Renal pelvis (tissue), 4 donors: ENCODE measurements around the gene VEZF1. TPM values are rescaled to one million over a fixed set of nuclear protein-coding genes. Genes with fewer than 3 reads are reported as not detected.

Experiments used
- DNase-seq: peaks from one replicate; pipeline ENCODE4 v3.0.0-alpha.2; 2013
- polyA plus RNA-seq, 3 donors: library from polyadenylated mRNA; unstranded; fragments of 120-200 nt; gene quantifications; one replicate each; pipeline ENCODE4 v1.2.1, GENCODE V29; 2013; ENCODE audit not compliant: insufficient read length in 3 of 3

VEZF1 gene
- polyA plus RNA-seq, 3 donors = 98.6 to 106 (median 103) TPM

- DNase-seq = no peak
These were observed 14.3 kb upstream of the VEZF1 start for GRCh38 chr17:58002154-58002948.

GRCh38 chr17:58001461-58002124 is 13.5 kb upstream of the VEZF1 start:
- no peak for DNase-seq

DNA sequence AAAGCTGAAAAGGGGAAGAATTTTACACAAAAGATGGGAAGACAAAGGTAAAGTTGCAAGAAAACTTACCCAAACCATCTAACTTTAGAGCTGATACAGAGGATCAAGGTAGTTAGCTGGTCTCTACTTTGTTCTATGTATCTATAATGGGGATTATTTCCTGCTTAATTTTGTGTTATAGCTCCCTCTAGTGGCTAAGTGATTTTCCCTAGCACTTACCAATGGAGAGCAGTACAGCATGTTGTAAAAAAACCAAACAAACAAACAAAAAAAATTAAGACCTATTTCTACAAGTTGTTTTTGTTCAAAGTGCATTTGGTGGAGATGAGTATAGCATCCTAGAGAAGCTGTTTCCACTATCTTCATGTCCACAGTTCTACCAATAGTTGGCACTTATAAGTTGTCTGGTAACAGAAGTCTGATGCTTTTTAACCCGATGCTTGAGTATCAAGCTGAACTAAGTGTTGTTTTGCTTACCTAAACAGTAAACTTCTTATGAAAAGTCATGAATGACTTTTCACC is 11.5 kb upstream of the VEZF1 start:
- DNase-seq = peak; percentile 73

GRCh38 chr17:57999010-57999495 is 11.0 kb upstream of the VEZF1 start:
- DNase-seq = no peak

DNA sequence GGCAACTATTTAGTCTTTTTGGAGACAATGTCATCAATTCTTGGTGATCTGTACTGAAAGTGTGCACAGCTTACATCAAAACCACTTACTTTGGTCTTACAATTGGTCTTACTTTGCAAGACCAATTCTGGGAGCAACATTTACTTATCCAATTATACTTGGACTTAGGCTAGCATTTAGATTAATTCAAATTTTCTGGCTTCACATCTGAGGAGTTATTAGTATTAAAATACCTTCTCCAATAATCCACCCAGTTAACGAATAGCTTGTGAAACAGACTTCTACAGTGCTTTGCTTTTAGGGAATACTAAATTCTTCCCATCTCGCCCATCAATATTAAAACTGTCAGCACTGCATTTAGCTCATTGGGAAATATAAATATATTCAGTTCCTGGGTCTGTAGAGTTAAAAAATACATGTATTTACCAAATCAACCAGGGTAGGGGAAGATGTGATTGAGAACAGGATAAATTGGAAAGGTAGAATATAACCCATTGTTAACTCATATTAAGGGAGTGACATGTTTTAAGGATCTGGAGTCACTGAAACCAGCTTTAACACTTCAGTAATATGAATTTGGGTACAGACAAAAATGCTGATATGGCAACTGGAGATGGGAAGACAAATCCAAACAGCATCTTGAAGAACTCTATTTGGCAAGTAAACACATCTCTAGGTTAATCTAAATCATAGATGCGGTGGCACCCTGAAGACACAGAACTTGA is 9.2 kb upstream of the VEZF1 start:
- no peak for DNase-seq

GRCh38 chr17:57995076-57995956 is 7.3 kb upstream of the VEZF1 start:
- DNase-seq = peak; percentile 78

DNA sequence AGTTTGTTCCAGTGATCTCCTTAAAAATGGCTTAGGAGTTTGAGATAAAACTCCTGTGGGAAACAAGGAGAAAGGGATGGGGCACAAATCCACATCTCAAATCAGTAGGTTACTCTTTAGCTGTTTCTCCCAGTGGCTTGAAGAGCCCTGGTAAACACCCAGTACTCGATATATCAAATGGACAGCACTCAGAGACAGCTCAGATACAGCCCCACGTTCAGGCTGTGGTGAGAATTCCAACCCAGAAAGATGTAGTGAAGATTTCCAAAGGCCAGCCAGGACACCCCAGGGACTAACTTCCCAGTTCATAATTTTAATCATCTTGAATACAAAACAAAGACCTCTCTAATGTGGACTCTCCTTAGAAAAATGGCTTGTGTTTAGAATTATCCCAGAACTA is 6.4 kb upstream of the VEZF1 start:
- no peak for DNase-seq

DNA sequence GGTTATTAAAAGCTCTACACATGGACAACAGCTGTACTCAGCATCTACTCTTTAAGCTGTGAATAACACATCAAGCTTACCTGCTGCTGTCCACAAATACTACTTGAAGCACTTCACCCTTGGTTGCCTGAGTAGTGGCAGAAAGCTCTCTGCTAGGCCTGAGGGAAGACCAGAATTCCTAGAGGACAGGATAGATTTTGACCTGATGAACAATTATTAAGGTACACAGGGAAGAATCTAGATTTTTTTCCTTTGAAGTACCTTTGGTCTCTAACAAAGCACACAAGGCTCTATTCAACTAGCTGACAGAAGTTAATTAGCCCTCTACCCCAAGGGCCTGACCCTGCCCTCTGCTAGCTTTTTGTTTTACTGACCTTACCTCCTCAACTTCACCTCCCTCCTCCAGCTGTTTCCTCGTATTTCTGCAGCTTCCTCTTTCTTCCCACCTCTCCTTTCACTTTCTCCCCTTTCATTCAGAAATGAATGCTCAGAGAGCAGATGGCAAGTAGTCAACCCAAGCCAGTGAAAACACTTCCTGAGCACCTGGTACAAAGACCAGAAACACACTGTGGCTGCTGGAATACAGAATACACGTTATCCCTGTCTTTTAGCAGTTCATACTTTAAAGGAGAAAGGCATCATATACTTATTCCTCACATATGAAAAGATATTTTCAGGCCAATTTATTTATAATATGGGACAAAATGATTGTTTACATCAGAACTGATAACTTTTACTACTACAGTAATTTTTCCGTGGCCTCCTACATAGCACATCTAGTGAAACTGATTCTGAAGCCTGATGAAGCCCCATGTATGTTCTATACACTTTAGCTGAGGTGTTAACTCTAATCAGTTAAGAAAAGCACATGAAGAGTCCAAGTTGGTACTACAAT is 5.7 kb upstream of the VEZF1 start:
- no peak for DNase-seq

GRCh38 chr17:57991537-57991936 is 3.5 kb upstream of the VEZF1 start:
- no peak for DNase-seq

- DNase-seq = no peak
These were observed 2.0 kb upstream of the VEZF1 start for GRCh38 chr17:57990037-57990436.

- peak; percentile 63 for DNase-seq
These were observed 522 bp upstream of the VEZF1 start for GRCh38 chr17:57988301-57989250.

DNA sequence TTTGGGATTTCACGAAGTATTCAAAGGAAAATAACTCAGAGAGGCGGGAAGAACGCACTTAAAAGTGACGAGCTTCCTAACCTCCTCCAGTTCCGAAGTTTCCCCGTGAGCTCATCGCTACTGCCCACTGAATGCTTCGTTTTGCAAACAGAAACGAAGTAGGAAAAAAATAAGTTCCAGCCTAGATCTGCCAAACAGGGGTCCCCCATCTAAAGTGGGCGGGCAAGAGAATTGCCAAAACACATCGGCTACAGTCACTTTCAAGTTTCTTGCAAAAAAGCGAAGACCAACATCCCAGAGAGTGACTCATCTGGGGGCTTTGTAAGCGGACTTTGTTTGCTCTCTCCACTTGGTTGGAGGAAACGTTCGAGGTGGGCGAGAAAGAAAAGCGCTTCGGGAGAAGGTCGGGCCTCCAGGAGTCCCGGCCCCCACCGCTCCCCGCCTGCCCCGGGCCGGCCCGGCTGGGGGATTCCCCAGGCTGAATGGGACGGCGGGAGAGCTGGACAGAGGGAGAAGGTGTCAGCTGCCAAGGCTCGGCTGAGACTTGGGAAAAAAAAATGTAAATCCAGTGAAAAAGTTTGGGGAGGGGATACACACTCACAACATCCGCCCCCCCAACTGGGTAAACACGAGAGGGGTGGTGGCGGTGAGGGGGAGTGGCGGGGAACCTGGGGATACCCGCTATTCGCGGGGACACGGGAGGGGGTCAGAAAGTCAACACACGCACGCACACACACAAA is 1.0 kb downstream of the VEZF1 start:
- peak; percentile 75 for DNase-seq

- no peak for DNase-seq
These were observed 2.4 kb downstream of the VEZF1 start for GRCh38 chr17:57985675-57985974.

DNA sequence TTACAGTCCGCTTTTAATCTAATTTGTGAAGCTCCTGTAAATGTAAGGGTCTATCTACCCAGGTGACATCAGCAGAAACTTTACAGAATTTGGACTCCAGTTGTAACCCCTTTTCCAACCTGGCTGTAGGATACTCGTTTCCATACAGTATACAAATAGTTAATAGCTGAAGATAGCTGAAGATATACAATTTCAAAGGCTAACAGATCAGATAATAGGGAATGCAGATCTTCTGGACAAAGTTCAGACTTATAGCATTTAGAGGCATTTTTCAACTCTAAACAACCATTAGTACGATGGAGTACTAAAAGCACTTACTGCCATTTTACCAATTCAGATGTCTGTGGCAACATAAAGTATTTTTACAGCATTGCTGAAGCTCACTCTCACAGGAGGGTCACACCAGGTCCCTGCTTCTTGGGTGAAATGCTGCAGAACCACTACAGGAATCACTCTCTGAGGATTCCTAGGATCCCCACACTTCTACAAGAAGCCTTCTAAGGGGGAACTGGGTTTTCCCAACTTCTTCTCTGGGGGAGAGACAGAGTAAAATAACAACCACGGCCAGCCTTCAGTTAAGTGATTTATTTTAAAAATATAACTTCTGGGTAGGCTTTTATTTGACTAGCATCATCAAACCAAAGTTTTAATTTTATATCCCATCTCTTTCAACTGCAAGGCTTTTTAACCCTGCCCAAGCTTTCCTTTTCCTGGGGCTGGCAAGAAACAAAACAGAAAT is 2.9 kb downstream of the VEZF1 start:
- DNase-seq = no peak

- DNase-seq = no peak
These were observed 3.7 kb downstream of the VEZF1 start for GRCh38 chr17:57984261-57984890.

DNA sequence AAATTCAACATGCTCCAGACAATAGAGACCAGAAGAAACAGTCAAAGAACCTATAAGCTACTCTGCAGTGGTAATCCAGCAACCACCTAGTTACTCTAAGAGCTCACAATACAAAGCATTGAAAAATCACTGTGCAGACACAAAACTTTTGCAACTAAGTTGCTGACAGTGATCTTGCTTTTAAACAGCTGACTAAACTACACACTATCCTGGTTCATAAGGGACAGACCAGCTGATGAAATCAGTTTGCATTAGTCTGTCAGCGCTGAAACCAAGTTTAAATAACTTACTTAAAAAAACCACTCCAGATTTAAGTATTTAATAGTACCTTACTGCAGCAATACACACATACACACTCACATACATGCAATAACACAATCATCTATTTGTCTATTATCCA is 4.6 kb downstream of the VEZF1 start:
- DNase-seq = no peak

DNA sequence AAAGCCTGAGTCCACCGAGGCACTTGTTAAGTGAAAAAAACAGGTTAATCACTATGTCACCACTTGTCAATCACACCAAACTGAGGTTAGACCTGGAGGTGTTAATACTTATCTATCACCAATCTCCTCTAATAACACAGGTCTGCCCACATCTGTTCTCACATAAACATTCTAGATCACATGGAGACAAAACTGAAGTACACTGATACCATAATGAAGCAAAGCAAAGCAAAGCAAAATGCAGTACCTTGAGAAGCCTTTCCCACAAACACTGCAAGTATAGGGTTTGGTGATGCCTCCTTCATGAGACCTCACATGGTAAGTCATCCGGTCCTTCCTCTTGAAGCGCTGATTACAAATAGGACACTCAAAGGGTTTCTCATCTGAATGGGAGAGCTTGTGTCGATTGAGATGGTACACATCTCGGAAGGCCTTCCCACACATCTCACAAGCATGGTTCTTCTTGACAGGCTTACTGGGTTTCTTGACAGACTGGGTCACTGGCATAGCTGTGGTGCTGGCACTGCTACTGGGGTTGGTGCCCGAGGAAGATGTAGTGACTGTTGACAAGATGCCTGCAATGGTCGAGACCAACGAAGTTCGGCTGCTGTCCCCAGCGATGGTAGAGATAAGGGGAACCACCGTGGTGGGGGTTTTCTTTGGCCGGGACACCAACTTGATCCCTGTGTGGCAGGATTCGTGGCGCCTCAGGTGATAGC is 5.4 kb downstream of the VEZF1 start:
- DNase-seq = no peak
